Measurements from ENCODE around the gene PRSS1.
A peak's percentile ranks its signal among the peaks of the same experiment; 100 is the strongest.
"Not testable (repeated sequence)": the region's sequence is repeated elsewhere in the genome, so short reads cannot be mapped to it uniquely, and the experiment has no call there.

Gene PRSS1

DNA sequence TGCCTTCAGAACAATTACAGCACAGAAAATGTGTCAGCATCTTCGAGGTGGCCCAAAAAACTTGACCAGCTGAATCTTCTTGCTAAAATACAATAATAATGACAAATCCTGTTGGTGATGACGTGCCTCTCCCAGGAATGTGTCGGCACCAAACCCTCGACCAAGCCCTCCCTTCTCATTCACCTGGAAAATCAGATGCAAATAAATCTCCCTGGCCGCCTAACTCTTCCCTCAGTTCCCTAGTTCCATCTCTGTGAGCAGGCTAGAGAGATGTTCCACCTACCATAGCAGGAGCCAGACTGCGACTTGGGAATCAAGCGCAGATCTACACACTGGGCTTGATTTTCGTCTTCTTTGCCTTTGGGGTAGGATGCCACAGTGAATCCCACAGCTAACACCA, 4.1 kb downstream of the PRSS1 start:
- Mint-ChIP-seq H3K36me3 (no peaks in the 10 kb centered on the region), H3K4me1 (no peaks in the 10 kb centered on the region), H3K9me3 (peaks cover 2% of the 10 kb centered on the region), H3K27me3 (peaks cover 3% of the 10 kb centered on the region), H3K27ac (no peak overlapping the region), H3K4me3 (no peak overlapping the region)
- DNase-seq (ENCODE audit: low spot score in 2 of 2) = no peak
- no peak for ATAC-seq (ENCODE audit: low read depth)

DNA sequence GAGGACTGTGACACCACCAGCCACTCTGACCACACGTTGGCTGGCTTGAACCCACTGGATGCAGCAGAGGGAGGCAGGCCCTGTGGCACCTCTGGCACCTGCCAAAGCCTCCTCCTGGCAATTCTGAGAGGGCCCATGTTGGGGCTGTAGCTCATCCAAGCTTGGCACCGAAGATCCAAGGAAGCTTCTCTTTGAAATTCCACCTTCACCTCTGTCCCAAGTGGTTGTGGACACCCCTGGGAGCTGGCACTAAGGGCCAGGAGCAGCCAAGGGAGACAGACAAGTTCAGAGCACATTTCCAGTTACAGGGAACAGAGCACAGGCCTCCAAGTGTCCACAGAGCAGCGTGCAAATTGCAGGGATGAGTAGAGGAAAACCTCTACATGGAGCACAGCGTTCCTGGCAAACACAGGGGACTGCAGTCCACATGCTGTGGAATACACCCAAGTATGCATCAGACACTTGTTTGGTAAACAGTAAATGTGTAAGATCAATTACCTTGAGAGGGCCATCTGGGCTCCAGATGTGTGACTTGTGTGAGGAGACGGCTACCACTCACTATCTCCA, 4.7 kb downstream of the PRSS1 start:
- not testable (repeated sequence) for H3K4me1 Mint-ChIP-seq; H3K36me3 Mint-ChIP-seq; H3K27me3 Mint-ChIP-seq; H3K4me3 Mint-ChIP-seq; DNase-seq (ENCODE audit: low spot score in 2 of 2); ATAC-seq (ENCODE audit: low read depth); H3K27ac Mint-ChIP-seq; H3K9me3 Mint-ChIP-seq

DNA sequence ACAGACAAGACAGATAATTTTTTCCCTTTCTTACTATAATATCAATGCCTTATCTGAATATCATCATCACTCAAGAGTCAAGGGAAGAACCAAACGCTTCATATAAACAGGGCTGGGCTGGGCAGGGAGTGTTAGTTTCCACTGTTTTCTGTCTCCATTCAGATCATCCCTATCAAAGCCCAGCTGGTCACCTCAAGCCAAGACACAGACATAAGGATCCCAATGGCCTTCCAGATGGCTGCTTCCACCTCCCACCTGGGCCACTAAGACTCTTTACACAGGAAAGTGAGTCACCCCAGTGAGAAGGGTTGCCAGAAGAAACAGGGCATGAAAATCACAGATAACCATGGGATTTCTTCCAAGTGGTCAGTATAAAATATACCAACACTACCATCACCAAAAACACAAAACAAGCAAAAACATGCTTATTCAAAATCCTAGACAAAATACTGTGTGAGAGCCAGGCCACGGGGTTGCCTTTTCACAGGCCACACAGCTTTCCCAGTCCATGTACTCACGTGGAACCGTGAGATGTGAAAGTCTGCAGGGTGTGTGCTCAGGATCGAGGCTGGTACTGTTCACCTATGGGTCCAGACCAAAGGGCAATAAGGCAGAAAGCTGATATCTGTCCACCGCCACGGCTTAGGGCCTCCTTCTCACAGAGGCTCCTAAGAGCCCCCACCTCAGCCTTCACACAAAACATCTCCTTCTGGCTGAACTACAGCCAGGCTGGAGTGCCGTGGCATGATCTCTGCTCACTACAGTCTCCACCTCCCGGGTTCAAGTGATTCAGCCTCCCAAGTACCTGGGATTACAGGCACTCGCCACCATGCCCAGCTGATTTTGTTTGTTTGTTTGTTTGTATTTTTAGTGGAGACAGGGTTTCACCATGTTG, 5.7 kb downstream of the PRSS1 start:
- H3K36me3 Mint-ChIP-seq = no peaks in the 10 kb centered on the region
- ATAC-seq (ENCODE audit: low read depth) = no peak
- peaks cover 2% of the 10 kb centered on the region for H3K9me3 Mint-ChIP-seq
- no peaks in the 10 kb centered on the region for H3K27me3 Mint-ChIP-seq
- no peak overlapping the region for H3K27ac Mint-ChIP-seq
- H3K4me1 Mint-ChIP-seq = no peaks in the 10 kb centered on the region
- DNase-seq (ENCODE audit: low spot score in 2 of 2) = no peak
- no peak overlapping the region for H3K4me3 Mint-ChIP-seq

DNA sequence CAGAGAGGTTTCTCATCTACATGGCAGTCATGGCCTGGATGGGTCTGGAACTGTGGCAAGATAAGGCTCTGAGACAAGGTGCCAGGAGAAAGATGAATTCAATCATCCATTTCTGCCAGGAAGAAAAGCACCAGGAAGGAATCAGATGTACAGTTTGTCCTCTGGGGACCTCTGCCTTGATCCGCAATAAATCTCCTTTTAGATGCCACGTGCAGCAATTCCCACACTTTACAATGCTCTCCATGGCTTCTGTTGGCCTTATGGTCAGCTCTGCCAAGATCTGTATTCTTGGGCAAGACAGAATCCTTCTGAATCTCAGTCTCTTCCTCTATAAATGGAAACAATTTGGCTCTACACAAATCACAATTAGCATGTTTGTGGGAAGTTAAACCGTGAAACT, 9.0 kb downstream of the PRSS1 start:
- H3K4me3 Mint-ChIP-seq; DNase-seq (ENCODE audit: low spot score in 2 of 2); ATAC-seq (ENCODE audit: low read depth); H3K9me3 Mint-ChIP-seq; H3K4me1 Mint-ChIP-seq; H3K27me3 Mint-ChIP-seq; H3K36me3 Mint-ChIP-seq; H3K27ac Mint-ChIP-seq: not testable (repeated sequence)

DNA sequence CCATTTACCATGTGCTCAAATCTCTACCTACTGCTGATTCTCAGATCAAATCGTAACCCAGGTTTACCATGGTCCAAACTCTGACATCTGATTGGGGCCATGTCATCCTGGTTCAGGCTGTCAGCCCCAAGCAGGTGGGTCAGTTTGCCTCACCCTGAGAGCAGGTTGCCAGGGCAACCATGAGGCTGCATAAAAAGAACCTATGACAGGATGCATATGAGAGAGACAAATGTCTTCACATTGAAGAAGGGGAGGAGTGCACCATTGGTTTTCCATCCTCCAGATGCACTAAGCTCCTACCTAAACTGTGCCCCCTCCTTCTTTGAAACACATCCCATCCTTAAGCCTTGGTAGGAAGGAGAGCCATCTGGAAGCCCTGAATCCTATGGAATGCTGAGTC, 10.2 kb downstream of the PRSS1 start:
- no peak for DNase-seq (ENCODE audit: low spot score in 2 of 2)
- H3K4me1 Mint-ChIP-seq = no peaks in the 10 kb centered on the region
- H3K27me3 Mint-ChIP-seq = peaks cover 5% of the 10 kb centered on the region
- no peak overlapping the region for H3K4me3 Mint-ChIP-seq
- H3K36me3 Mint-ChIP-seq = no peaks in the 10 kb centered on the region
- ATAC-seq (ENCODE audit: low read depth) = no peak
- no peak overlapping the region for H3K27ac Mint-ChIP-seq
- H3K9me3 Mint-ChIP-seq = peaks cover 2% of the 10 kb centered on the region

DNA sequence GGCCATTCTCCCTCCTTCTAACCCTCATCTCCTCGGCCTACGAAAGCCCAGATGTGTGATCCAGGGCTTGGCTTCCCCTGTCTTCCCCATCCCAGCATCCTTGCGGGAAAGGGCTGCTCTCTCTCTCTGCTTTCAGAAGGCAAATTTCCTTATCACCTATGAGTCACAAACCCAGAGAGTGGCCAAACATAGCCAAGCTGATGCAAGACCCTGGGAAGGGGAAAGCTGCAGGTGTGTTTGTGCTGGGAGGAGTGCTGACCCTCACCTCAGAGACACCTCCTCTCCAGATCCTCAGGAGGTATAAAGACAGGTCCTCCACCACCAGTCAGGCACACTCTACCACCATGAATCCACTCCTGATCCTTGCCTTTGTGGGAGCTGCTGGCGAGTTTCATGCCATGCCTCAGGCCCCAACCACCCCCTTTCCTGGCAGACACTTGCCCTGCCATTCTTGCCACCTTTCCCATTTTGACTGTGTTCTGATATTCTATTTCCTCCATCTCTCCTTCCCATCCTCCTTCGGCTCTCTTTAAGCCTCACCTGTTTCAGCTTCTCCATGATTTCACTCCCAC, 10.9 kb downstream of the PRSS1 start:
- H3K27ac Mint-ChIP-seq = no peak overlapping the region
- DNase-seq (ENCODE audit: low spot score in 2 of 2) (no peak), ATAC-seq (ENCODE audit: low read depth) (no peak)
- H3K36me3 Mint-ChIP-seq = no peaks in the 10 kb centered on the region
- H3K4me1 Mint-ChIP-seq = no peaks in the 10 kb centered on the region
- no peak overlapping the region for H3K4me3 Mint-ChIP-seq
- H3K27me3 Mint-ChIP-seq = peaks cover 5% of the 10 kb centered on the region
- H3K9me3 Mint-ChIP-seq = peaks cover 2% of the 10 kb centered on the region

DNA sequence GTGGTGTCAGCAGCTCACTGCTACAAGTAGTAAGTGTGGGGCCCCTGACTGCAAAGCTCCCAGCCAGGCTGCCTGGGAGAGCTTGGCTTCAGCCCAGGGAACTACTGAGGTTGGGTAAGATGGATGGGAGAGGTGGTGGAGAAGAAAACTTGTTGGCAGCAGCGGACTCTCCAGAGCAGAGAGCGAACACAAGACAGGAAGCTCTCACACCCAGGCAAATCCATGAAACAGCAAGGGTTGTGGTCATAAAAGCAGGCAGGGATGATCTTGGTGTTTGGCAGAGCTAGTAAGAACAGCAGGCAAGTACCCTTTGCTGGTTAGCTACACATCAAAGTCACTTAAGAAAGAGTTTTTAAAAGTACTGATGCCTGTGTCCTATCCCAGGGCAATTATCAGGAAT, 12.3 kb downstream of the PRSS1 start:
- H3K4me3 Mint-ChIP-seq; H3K9me3 Mint-ChIP-seq; H3K27me3 Mint-ChIP-seq; ATAC-seq (ENCODE audit: low read depth); H3K27ac Mint-ChIP-seq; H3K4me1 Mint-ChIP-seq; H3K36me3 Mint-ChIP-seq; DNase-seq (ENCODE audit: low spot score in 2 of 2): not testable (repeated sequence)

DNA sequence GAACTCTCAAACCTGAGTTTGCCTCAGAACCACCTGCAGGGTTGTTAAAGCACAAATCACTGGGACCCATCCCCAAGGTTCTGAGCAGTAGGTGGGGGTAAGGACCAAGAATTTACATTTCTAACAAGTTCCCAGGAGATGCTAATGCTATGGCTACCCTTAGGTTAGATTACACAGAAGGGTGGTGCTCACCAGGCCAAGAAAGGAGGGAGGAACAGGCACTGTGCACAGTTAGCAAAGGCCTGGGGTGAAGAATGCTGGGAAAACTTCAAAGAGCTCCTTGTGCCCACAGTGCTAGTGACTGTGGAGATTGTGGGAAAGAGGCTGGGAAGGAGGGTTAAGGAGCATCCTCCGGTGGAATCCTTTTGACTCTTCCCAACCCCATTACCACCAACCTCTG, 12.8 kb downstream of the PRSS1 start:
- Mint-ChIP-seq H3K27me3 (peaks cover 5% of the 10 kb centered on the region), H3K4me3 (no peak overlapping the region), H3K36me3 (no peaks in the 10 kb centered on the region), H3K27ac (no peak overlapping the region), H3K9me3 (no peaks in the 10 kb centered on the region), H3K4me1 (no peaks in the 10 kb centered on the region)
- DNase-seq (ENCODE audit: low spot score in 2 of 2) (no peak), ATAC-seq (ENCODE audit: low read depth) (no peak)

DNA sequence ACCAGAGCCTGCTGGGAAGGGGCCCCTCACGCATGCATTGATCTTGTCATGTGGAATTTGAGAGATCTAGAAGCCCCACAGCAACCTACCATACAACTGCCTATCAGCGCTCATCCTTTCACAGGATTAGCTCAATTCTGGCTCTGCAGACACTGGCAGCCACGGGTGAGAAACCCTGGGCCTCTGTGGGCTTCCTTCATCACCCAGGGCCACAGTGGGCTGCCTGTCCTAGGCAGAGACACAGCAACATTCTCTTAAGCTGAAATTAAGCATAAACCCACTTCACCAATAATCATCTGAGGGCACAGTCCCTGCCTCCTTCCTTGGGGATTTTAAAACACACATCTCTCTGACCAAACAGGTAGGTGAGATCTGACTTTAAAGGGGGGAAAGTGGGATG, 18.2 kb downstream of the PRSS1 start:
- Mint-ChIP-seq H3K4me3 (no peak overlapping the region), H3K27ac (no peak overlapping the region), H3K4me1 (peaks cover 21% of the 10 kb centered on the region), H3K27me3 (peaks cover 3% of the 10 kb centered on the region), H3K9me3 (no peaks in the 10 kb centered on the region), H3K36me3 (no peaks in the 10 kb centered on the region)
- DNase-seq (ENCODE audit: low spot score in 2 of 2) (no peak), ATAC-seq (ENCODE audit: low read depth) (no peak)

DNA sequence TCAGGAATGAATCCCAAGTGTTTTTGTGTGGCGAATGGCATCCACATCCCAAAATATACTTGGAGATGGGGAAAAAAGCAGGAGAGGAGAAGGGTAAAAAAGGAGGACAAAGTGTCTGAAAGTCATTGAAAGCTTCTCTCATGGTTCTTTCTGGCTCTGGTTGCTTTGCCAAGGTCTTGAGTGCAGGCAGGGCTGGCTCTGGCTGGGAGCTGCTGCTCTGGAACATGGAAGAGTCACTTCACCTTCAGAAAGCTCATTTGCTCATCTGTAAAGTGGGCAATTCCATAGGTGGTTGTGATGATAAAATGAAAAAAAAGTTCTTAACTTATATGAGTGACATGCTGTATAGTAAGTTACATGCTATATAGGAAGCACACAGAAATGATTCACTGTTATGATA, 18.6 kb downstream of the PRSS1 start:
- H3K4me1 Mint-ChIP-seq = peaks cover 21% of the 10 kb centered on the region
- no peak overlapping the region for H3K4me3 Mint-ChIP-seq
- peaks cover under 1% of the 10 kb centered on the region for H3K27me3 Mint-ChIP-seq
- H3K27ac Mint-ChIP-seq = no peak overlapping the region
- ATAC-seq (ENCODE audit: low read depth) (no peak), DNase-seq (ENCODE audit: low spot score in 2 of 2) (no peak)
- H3K9me3 Mint-ChIP-seq = no peaks in the 10 kb centered on the region
- no peaks in the 10 kb centered on the region for H3K36me3 Mint-ChIP-seq

DNA sequence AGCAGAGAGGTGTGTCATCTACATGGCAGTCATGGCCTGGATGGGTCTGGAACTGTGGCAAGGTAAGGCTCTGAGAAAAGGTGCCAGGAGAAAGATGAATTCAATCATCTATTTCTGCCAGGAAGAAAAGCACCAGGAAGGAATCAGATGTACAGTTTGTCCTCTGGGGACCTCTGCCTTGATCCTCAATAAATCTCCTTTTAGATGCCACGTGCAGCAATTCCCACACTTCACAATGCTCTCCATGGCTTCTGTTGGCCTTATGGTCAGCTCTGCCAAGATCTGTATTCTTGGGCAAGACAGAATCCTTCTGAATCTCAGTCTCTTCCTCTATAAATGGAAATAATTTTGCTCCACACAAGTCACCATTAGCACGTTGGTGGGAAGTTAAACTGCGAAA, 19.6 kb downstream of the PRSS1 start:
- H3K36me3 Mint-ChIP-seq; DNase-seq (ENCODE audit: low spot score in 2 of 2); H3K27ac Mint-ChIP-seq; ATAC-seq (ENCODE audit: low read depth); H3K9me3 Mint-ChIP-seq; H3K27me3 Mint-ChIP-seq; H3K4me3 Mint-ChIP-seq: not testable (repeated sequence)
- peaks cover 21% of the 10 kb centered on the region for H3K4me1 Mint-ChIP-seq

DNA sequence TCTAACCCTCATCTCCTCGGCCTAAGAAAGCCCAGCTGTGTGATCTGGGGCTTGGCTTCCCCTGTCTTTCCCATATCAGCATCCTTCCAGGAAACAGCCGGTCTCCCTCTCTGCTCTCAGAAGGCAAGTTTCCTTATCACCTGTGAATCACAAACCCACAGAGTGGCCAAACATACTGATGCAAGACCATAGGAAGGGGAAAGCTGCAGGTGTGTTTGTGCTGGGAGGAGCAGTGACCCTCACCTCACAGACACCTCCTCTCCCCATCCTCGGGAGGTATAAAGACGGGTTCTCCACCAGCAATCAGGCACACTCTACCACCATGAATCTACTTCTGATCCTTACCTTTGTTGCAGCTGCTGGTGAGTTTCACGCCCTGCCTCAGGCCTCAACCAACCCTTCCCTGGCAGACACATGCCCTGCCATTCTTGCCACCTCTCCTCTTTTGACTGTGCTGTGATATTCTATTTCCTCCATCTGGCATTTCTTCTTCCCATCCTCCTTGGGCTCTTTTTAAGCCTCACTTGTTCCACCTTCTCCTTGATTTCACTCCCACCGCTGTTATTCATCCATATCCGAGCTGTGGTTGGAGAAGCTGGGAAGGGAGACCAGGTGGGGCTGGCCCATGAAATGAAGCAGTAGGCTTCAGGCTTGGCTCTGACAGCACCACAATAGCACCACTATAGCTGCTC, 21.5 kb downstream of the PRSS1 start, which contains the start of gene PRSS2:
Gene PRSS2, plus strand, starts transcription at position 310 of the 692 bp plus-strand sequence. Its CDS starts 13 bp downstream, at position 323.
- DNase-seq (ENCODE audit: low spot score in 2 of 2) (no peak), ATAC-seq (ENCODE audit: low read depth) (peak; percentile 7)
- peak within 1 kb of the TSS; percentile 43 for H3K27ac Mint-ChIP-seq
- peak within 1 kb of the TSS; percentile 37 for H3K4me3 Mint-ChIP-seq
- H3K4me1 Mint-ChIP-seq = peaks cover 21% of the 10 kb centered on the region
- no peaks in the 10 kb centered on the region for H3K27me3 Mint-ChIP-seq
- no peaks in the 10 kb centered on the region for H3K36me3 Mint-ChIP-seq
- no peaks in the 10 kb centered on the region for H3K9me3 Mint-ChIP-seq

DNA sequence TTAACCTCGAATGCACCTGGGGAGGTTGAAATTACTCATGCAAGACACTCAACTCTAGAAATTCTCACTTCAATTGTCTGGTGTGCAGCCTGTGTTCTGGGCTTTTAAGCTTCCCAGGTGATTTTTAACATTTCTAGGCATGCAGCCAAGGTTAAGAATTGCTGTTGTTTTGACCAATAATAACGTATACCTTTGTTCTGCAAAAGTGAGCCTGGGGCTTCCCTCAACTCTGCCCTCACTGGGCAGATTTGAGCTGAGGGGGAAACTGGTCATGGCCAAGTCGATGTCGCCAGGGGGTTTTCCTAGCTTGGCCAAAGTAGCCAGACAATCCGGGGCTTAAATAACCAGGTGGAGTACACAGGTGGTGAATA, 22.1 kb downstream of the PRSS1 start:
- no peaks in the 10 kb centered on the region for H3K36me3 Mint-ChIP-seq
- no peaks in the 10 kb centered on the region for H3K27me3 Mint-ChIP-seq
- DNase-seq (ENCODE audit: low spot score in 2 of 2) (peak; percentile 21 to 44), ATAC-seq (ENCODE audit: low read depth) (peak; percentile 93)
- no peaks in the 10 kb centered on the region for H3K9me3 Mint-ChIP-seq
- peaks cover 21% of the 10 kb centered on the region for H3K4me1 Mint-ChIP-seq
- peak overlapping the region; percentile 43 for H3K27ac Mint-ChIP-seq
- peak overlapping the region; percentile 37 for H3K4me3 Mint-ChIP-seq

DNA sequence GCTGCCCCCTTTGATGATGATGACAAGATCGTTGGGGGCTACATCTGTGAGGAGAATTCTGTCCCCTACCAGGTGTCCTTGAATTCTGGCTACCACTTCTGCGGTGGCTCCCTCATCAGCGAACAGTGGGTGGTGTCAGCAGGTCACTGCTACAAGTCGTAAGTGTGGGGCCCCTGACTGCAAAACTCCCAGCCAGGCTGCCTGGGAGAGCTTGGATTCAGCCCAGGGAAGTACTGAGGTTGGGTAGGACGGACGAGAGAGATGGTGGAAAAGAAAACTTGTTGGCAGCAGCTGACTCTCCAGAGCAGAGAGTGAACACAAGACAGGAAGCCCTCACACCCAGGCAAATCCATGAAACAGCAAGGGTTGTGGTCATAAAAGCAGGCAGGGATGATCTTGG, 22.8 kb downstream of the PRSS1 start:
- Mint-ChIP-seq H3K4me3 (no peak overlapping the region), H3K36me3 (no peaks in the 10 kb centered on the region), H3K4me1 (peaks cover 21% of the 10 kb centered on the region), H3K27ac (peak overlapping the region; percentile 25), H3K27me3 (no peaks in the 10 kb centered on the region), H3K9me3 (no peaks in the 10 kb centered on the region)
- DNase-seq (ENCODE audit: low spot score in 2 of 2) (no peak), ATAC-seq (ENCODE audit: low read depth) (no peak)
